HL-60 (cell line): ENCODE measurements around the gene PPP2R5C.

Source experiments
- DNase-seq, 2 experiments: peaks; one replicate each; pipeline ENCODE4 v3.0.0-alpha.2; 2010 to 2020; ENCODE audit warnings: low read depth in 1 of 2, low spot score in 1 of 2
- H3K27ac ChIP-seq: fragments of 250-450 bp; sonication (Bioruptor Pico); replicated peaks from 2 replicates; pipeline ENCODE4 v1.5.1; 2020; ENCODE audit warnings: mild to moderate bottlenecking, moderate library complexity
- H3K27me3 ChIP-seq: fragments of 250-450 bp; sonication (Bioruptor Pico); 2 replicates; pipeline ENCODE4 v1.5.1; 2021; ENCODE audit warnings: mild to moderate bottlenecking, moderate library complexity; ENCODE audit not compliant: insufficient read depth, poor library complexity, severe bottlenecking
- H3K4me3 ChIP-seq: replicated peaks from 2 replicates; pipeline ENCODE4 v1.5.1; 2011; ENCODE audit warnings: mild to moderate bottlenecking, control low read depth, low read length; ENCODE audit not compliant: insufficient read depth
- CTCF ChIP-seq: IDR thresholded peaks from one replicate; pipeline ENCODE4 v1.5.1; 2011; ENCODE audit warnings: low read length, control low read depth, inconsistent platforms; ENCODE audit not compliant: insufficient read depth
- GABPA ChIP-seq: IDR thresholded peaks from 2 replicates; pipeline ENCODE4 v1.6.1; 2012; ENCODE audit warnings: low read depth
- POLR2AphosphoS5 ChIP-seq: IDR thresholded peaks from 2 replicates; pipeline ENCODE4 v1.6.1; 2012; ENCODE audit warnings: low read depth
- REST ChIP-seq: IDR thresholded peaks from 2 replicates; pipeline ENCODE4 v1.6.1; 2012; ENCODE audit warnings: low read depth; ENCODE audit not compliant: insufficient replicate concordance
- SPI1 ChIP-seq: IDR thresholded peaks from 2 replicates; pipeline ENCODE4 v1.6.1; 2012; ENCODE audit warnings: low read depth, mild to moderate bottlenecking, borderline replicate concordance

Gene PPP2R5C

GRCh38 chr14:101823066-101823465 lies 61.6 kb downstream of the PPP2R5C start:
- no peak for TF ChIP-seq REST
- no peak for TF ChIP-seq POLR2AphosphoS5
- TF ChIP-seq GABPA, result no peak
- TF ChIP-seq SPI1, result no peak
- H3K4me3 ChIP-seq, result no peak overlapping the region
- DNase-seq, result no peak
- no peaks in the 10 kb centered on the region for H3K27me3 ChIP-seq
- H3K27ac ChIP-seq, result no peak overlapping the region

- DNase-seq, result no peak
- TF ChIP-seq REST (no peak), GABPA (no peak), SPI1 (no peak), POLR2AphosphoS5 (no peak), CTCF (no peak)
- no peaks in the 10 kb centered on the region for H3K27me3 ChIP-seq
- peak overlapping the region; percentile 89 for H3K27ac ChIP-seq
- H3K4me3 ChIP-seq, result no peak overlapping the region
Observed at GRCh38 chr14:101823511-101824120, 62.1 kb downstream of the PPP2R5C start.

- peak overlapping the region; percentile 89 for H3K27ac ChIP-seq
- TF ChIP-seq GABPA (no peak), SPI1 (no peak), CTCF (no peak), POLR2AphosphoS5 (no peak), REST (no peak)
- no peak overlapping the region for H3K4me3 ChIP-seq
- H3K27me3 ChIP-seq, result no peaks in the 10 kb centered on the region
- DNase-seq, result peak in 1 of 2 experiments; percentile 16
Observed at GRCh38 chr14:101824339-101824727, 62.8 kb downstream of the PPP2R5C start.
